HEK293 (cell line): ENCODE results near the gene ADORA3.

Source experiments
- CTCF ChIA-PET: fragments of 350-600 bp; formaldehyde crosslinking; extraction: SDS; loops from one replicate; lab custom pipeline; 2021; ENCODE audit warnings: antibody characterized with exemption; lab: Yijun Ruan, JAX
- POLR2A ChIA-PET: fragments of 300-600 bp; formaldehyde crosslinking; extraction: SDS; loops from one replicate; lab custom pipeline; 2020; ENCODE audit warnings: antibody characterized with exemption, inconsistent platforms; lab: Yijun Ruan, JAX
- H3K27ac ChIP-seq: fragments of 200-500 bp; sonication (Bioruptor generic); 2 replicates; pipeline ENCODE4 v1.5.1; 2014; ENCODE audit warnings: low read depth, low read length, control low read depth, inconsistent platforms; ENCODE audit errors: extremely low read depth
- H3K36me3 ChIP-seq, 2 experiments: fragments of 200-500 bp in 1 of 2; sonication (Bioruptor generic) in 1 of 2; 1 replicate in 1 of 2; 2 replicates in 1 of 2; pipeline ENCODE4 v1.5.1; 2014 to 2017; ENCODE audit warnings: inconsistent platforms in 2 of 2, low read length in 2 of 2; ENCODE audit not compliant: control insufficient read depth in 2 of 2, insufficient read depth in 1 of 2
- H3K4me1 ChIP-seq: fragments of 200-500 bp; sonication (Bioruptor generic); 2 replicates; pipeline ENCODE4 v1.5.1; 2014; ENCODE audit warnings: mild to moderate bottlenecking, low read length, inconsistent platforms; ENCODE audit not compliant: control insufficient read depth, insufficient read depth
- H3K4me3 ChIP-seq: 2 replicates; pipeline ENCODE4 v1.5.1; 2011; ENCODE audit warnings: low read depth, mild to moderate bottlenecking, control low read depth, low read length, moderate library complexity
- H3K9me3 ChIP-seq: fragments of 200-500 bp; sonication (Bioruptor generic); 2 replicates; pipeline ENCODE4 v1.5.1; 2014; ENCODE audit warnings: low read depth, low read length, inconsistent platforms; ENCODE audit not compliant: control insufficient read depth, insufficient read depth
- MZF1 ChIP-seq: fragments of 450-650 bp; formaldehyde crosslinking; IDR thresholded peaks from 2 replicates; pipeline ENCODE4 v1.5.1; 2017; ENCODE audit warnings: missing biosample characterization, missing genetic modification characterization, borderline replicate concordance
- REST ChIP-seq: fragments of 450-650 bp; formaldehyde crosslinking; IDR thresholded peaks from 2 replicates; pipeline ENCODE4 v1.5.1; 2016; ENCODE audit warnings: missing biosample characterization, missing genetic modification characterization
- ZBTB21 ChIP-seq: fragments of 450-650 bp; formaldehyde crosslinking; IDR thresholded peaks from 2 replicates; pipeline ENCODE4 v1.5.1; 2017; ENCODE audit warnings: missing biosample characterization, missing genetic modification characterization
- ZFP37 ChIP-seq: fragments of 450-650 bp; formaldehyde crosslinking; IDR thresholded peaks from 2 replicates; pipeline ENCODE4 v1.5.1; 2016; ENCODE audit warnings: missing biosample characterization, missing genetic modification characterization
- ZNF112 ChIP-seq: fragments of 450-650 bp; formaldehyde crosslinking; IDR thresholded peaks from 2 replicates; pipeline ENCODE4 v1.5.0; 2017; ENCODE audit warnings: missing biosample characterization, missing genetic modification characterization
- ZNF211 ChIP-seq: fragments of 450-650 bp; formaldehyde crosslinking; IDR thresholded peaks from 2 replicates; pipeline ENCODE4 v1.5.1; 2016; ENCODE audit warnings: low read depth, missing biosample characterization, missing genetic modification characterization
- ZNF23 ChIP-seq: fragments of 450-650 bp; formaldehyde crosslinking; IDR thresholded peaks from 2 replicates; pipeline ENCODE4 v1.5.1; 2016; ENCODE audit warnings: missing biosample characterization, missing genetic modification characterization, borderline replicate concordance
- ZNF354C ChIP-seq: fragments of 450-650 bp; formaldehyde crosslinking; IDR thresholded peaks from 2 replicates; pipeline ENCODE4 v1.5.1; 2016; ENCODE audit warnings: missing biosample characterization, missing genetic modification characterization, low read depth, borderline replicate concordance
- ZNF416 ChIP-seq: fragments of 450-650 bp; formaldehyde crosslinking; IDR thresholded peaks from 2 replicates; pipeline ENCODE4 v1.5.1; 2016; ENCODE audit warnings: missing biosample characterization, missing genetic modification characterization
- ZNF48 ChIP-seq: fragments of 450-650 bp; formaldehyde crosslinking; IDR thresholded peaks from 2 replicates; pipeline ENCODE4 v1.5.1; 2016; ENCODE audit warnings: missing biosample characterization, missing genetic modification characterization
- ZNF580 ChIP-seq: fragments of 450-650 bp; formaldehyde crosslinking; IDR thresholded peaks from 2 replicates; pipeline ENCODE4 v1.5.1; 2016; ENCODE audit warnings: missing biosample characterization, missing genetic modification characterization
- ZNF610 ChIP-seq: fragments of 450-650 bp; formaldehyde crosslinking; IDR thresholded peaks from 2 replicates; pipeline ENCODE4 v1.5.1; 2016; ENCODE audit warnings: missing biosample characterization, missing genetic modification characterization, borderline replicate concordance
- ZNF623 ChIP-seq: fragments of 450-650 bp; formaldehyde crosslinking; IDR thresholded peaks from 2 replicates; pipeline ENCODE4 v1.5.1; 2016; ENCODE audit warnings: missing biosample characterization, missing genetic modification characterization
- ZNF660 ChIP-seq: fragments of 450-650 bp; IDR thresholded peaks from 2 replicates; pipeline ENCODE4 v1.5.1; 2018; ENCODE audit warnings: missing biosample characterization, mild to moderate bottlenecking, missing genetic modification characterization
- ZNF792 ChIP-seq: fragments of 450-650 bp; formaldehyde crosslinking; IDR thresholded peaks from 2 replicates; pipeline ENCODE4 v1.5.1; 2016; ENCODE audit warnings: missing biosample characterization, missing genetic modification characterization
- ZNF837 ChIP-seq: fragments of 450-650 bp; formaldehyde crosslinking; IDR thresholded peaks from 2 replicates; pipeline ENCODE4 v1.5.1; 2016; ENCODE audit warnings: missing biosample characterization, missing genetic modification characterization
- ZSCAN18 ChIP-seq: fragments of 450-650 bp; formaldehyde crosslinking; IDR thresholded peaks from 2 replicates; pipeline ENCODE4 v1.5.1; 2016; ENCODE audit warnings: missing biosample characterization, missing genetic modification characterization
- TF ChIP-seq, protein P1 (sequence below): fragments of 450-650 bp; formaldehyde crosslinking; IDR thresholded peaks from 2 replicates; pipeline ENCODE4 v1.5.1; 2016; ENCODE audit warnings: missing biosample characterization, missing genetic modification characterization
- TF ChIP-seq, protein P2 (sequence below): fragments of 450-650 bp; formaldehyde crosslinking; IDR thresholded peaks from 2 replicates; pipeline ENCODE4 v1.5.1; 2016; ENCODE audit warnings: missing biosample characterization, missing genetic modification characterization

Gene ADORA3

GRCh38 chr1:111516005-111516535 lies 12.6 kb upstream of the ADORA3 start (continued):
- no peak for TF ChIP-seq ZNF48
- no peak for TF ChIP-seq ZNF354C (tag by site-specific recombination)
- TF ChIP-seq ZNF580 (tag by site-specific recombination) = no peak
- no peak for TF ChIP-seq ZBTB21 (tag by site-specific recombination)
- no peak for TF ChIP-seq ZNF112 (tag by site-specific recombination)
- no peak for TF ChIP-seq ZNF23 (tag by site-specific recombination)
- TF ChIP-seq ZNF416 (tag by site-specific recombination) = no peak
- no peak for TF ChIP-seq ZNF211 (tag by site-specific recombination)
- TF ChIP-seq REST (tag by site-specific recombination) = no peak

DNA sequence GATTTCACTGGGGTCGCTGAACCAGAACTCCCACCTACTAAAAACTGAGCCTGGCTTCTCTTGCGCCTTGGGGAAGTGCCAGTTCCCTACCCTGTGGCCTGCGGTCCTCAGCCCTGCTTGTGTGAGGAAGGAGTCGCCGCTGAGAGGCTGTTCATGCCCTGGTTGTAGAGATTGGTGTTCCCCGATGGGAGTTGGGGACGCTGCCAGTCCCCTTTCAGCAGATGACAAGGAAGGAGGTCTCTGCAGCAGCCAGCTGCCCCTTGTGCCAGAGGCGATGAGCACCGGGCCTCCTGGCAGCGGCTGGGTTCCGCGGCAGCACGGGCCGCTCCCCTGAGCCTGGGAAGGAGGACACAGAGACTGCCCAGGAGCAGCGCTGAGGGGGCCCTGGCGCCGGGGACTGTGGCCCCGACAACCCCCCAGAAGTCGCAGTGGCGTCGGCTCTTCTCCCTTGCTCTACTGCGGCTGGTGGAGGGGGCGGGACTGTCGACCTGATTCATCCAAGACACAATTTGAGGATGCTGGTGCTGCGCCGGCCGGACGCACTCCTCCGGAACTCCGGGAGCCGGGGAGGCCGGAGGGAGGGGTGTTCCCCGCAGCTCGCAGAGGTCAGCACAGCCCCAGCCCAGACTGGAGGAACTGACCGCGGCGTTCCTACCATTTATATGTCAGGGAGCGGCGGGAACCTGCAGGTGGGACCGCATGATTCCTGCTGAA lies 12.0 kb upstream of the ADORA3 start:
- H3K4me1 ChIP-seq = no peaks in the 10 kb centered on the region
- ChIA-PET CTCF (no interaction called here), POLR2A (no interaction called here)
- H3K9me3 ChIP-seq = no peaks in the 10 kb centered on the region
- H3K27ac ChIP-seq = no peak overlapping the region
- TF ChIP-seq MZF1 (tag by site-specific recombination) (no peak), ZNF610 (tag by site-specific recombination) (no peak), ZNF623 (tag by site-specific recombination) (no peak), ZNF660 (no peak), ZNF792 (tag by site-specific recombination) (no peak), ZFP37 (tag by site-specific recombination) (no peak), ZSCAN18 (tag by site-specific recombination) (no peak), ZNF837 (no peak)
- TF ChIP-seq, protein P1, sequence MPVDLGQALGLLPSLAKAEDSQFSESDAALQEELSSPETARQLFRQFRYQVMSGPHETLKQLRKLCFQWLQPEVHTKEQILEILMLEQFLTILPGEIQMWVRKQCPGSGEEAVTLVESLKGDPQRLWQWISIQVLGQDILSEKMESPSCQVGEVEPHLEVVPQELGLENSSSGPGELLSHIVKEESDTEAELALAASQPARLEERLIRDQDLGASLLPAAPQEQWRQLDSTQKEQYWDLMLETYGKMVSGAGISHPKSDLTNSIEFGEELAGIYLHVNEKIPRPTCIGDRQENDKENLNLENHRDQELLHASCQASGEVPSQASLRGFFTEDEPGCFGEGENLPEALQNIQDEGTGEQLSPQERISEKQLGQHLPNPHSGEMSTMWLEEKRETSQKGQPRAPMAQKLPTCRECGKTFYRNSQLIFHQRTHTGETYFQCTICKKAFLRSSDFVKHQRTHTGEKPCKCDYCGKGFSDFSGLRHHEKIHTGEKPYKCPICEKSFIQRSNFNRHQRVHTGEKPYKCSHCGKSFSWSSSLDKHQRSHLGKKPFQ = no peak
- TF ChIP-seq, protein P2, sequence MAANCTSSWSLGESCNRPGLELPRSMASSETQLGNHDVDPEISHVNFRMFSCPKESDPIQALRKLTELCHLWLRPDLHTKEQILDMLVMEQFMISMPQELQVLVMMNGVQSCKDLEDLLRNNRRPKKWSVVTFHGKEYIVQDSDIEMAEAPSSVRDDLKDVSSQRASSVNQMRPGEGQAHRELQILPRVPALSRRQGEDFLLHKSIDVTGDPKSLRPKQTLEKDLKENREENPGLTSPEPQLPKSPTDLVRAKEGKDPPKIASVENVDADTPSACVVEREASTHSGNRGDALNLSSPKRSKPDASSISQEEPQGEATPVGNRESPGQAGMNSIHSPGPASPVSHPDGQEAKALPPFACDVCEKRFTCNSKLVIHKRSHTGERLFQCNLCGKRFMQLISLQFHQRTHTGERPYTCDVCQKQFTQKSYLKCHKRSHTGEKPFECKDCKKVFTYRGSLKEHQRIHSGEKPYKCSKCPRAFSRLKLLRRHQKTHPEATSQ (tag by site-specific recombination) = no peak
- H3K4me3 ChIP-seq = no peak overlapping the region
- H3K36me3 ChIP-seq = no peaks in the 10 kb centered on the region
